Liver (tissue), 9 donors: ENCODE results near the gene FOXM1. TPM values are rescaled to one million over a fixed set of nuclear protein-coding genes. Genes with fewer than 3 reads are reported as not detected.

Experiments
- DNase-seq: peaks from one replicate; pipeline ENCODE4 v3.0.0-alpha.2; 2017; ENCODE audit warnings: low spot score
- H3K27ac ChIP-seq, 2 donors: one replicate each; pipeline ENCODE4 v1.7.0; 2013; ENCODE audit warnings: inconsistent platforms in 2 of 2, low read length in 2 of 2, control low read depth in 1 of 2, low read depth in 1 of 2, mild to moderate bottlenecking in 1 of 2
- H3K27me3 ChIP-seq, 4 donors: one replicate each; pipeline versions ENCODE4 v1.6.1 to v1.7.0; 2013; ENCODE audit warnings: low read length in 3 of 4, inconsistent platforms in 1 of 4, mild to moderate bottlenecking in 1 of 4, moderate library complexity in 1 of 4; ENCODE audit not compliant: control insufficient read depth in 4 of 4, insufficient read depth in 4 of 4
- H3K36me3 ChIP-seq, 4 donors: one replicate each; pipeline versions ENCODE4 v1.6.1 to v1.7.0; 2013; ENCODE audit warnings: low read length in 3 of 4, mild to moderate bottlenecking in 3 of 4, low read depth in 1 of 4, moderate library complexity in 1 of 4; ENCODE audit not compliant: control insufficient read depth in 4 of 4, insufficient read depth in 3 of 4
- H3K4me1 ChIP-seq, 4 donors: one replicate each; pipeline versions ENCODE4 v1.6.1 to v1.7.0; 2013; ENCODE audit warnings: low read length in 3 of 4, mild to moderate bottlenecking in 3 of 4, moderate library complexity in 1 of 4; ENCODE audit not compliant: control insufficient read depth in 4 of 4, insufficient read depth in 4 of 4
- H3K4me3 ChIP-seq, 3 donors: one replicate each; pipeline versions ENCODE4 v1.6.1 to v1.7.0; 2013; ENCODE audit warnings: low read length in 3 of 3, control low read depth in 1 of 3, low read depth in 1 of 3, mild to moderate bottlenecking in 1 of 3
- H3K9ac ChIP-seq, 2 donors: one replicate each; pipeline ENCODE4 v1.7.0; 2013; ENCODE audit warnings: low read length in 2 of 2, mild to moderate bottlenecking in 2 of 2, moderate library complexity in 2 of 2, control low read depth in 1 of 2, low read depth in 1 of 2
- H3K9me3 ChIP-seq, 4 donors: one replicate each; pipeline versions ENCODE4 v1.6.1 to v1.7.0; 2013; ENCODE audit warnings: low read length in 3 of 4; ENCODE audit not compliant: control insufficient read depth in 4 of 4
- ATF3 ChIP-seq: IDR thresholded peaks from 2 replicates; pipeline ENCODE4 v1.6.1; 2016; ENCODE audit warnings: antibody characterized with exemption
- EGR1 ChIP-seq, 2 donors: IDR thresholded peaks; 2 replicates each; pipeline ENCODE4 v1.6.1; 2016 to 2018; ENCODE audit warnings: antibody characterized with exemption in 2 of 2, low read depth in 2 of 2
- FOXA1 ChIP-seq: IDR thresholded peaks from 2 replicates; pipeline ENCODE4 v1.6.1; 2016; ENCODE audit warnings: antibody characterized with exemption
- FOXA2 ChIP-seq: IDR thresholded peaks from 2 replicates; pipeline ENCODE4 v1.6.1; 2016; ENCODE audit warnings: antibody characterized with exemption
- GABPA ChIP-seq, 2 donors: IDR thresholded peaks in 1 of 2; conservative IDR thresholded peaks in 1 of 2; 2 replicates each; pipeline ENCODE4 v1.6.1; 2016; ENCODE audit warnings: antibody characterized with exemption in 2 of 2, mild to moderate bottlenecking in 1 of 2, moderate library complexity in 1 of 2
- HNF4A ChIP-seq, 2 donors: conservative IDR thresholded peaks; 2 replicates each; pipeline ENCODE4 v1.6.1; 2016; ENCODE audit warnings: antibody characterized with exemption in 2 of 2, mild to moderate bottlenecking in 2 of 2
- HNF4G ChIP-seq: IDR thresholded peaks from 2 replicates; pipeline ENCODE4 v1.6.1; 2016; ENCODE audit warnings: antibody characterized with exemption
- JUND ChIP-seq, 2 donors: IDR thresholded peaks; 2 replicates each; pipeline ENCODE4 v1.6.1; 2016; ENCODE audit warnings: antibody characterized with exemption in 2 of 2
- MAX ChIP-seq: IDR thresholded peaks from 2 replicates; pipeline ENCODE4 v1.6.1; 2016; ENCODE audit warnings: antibody characterized with exemption
- NR2F2 ChIP-seq: IDR thresholded peaks from 2 replicates; pipeline ENCODE4 v1.6.1; 2016; ENCODE audit warnings: antibody characterized with exemption
- RAD21 ChIP-seq, 2 donors: IDR thresholded peaks; 2 replicates each; pipeline ENCODE4 v1.6.1; 2016; ENCODE audit warnings: antibody characterized with exemption in 2 of 2, mild to moderate bottlenecking in 2 of 2
- RXRA ChIP-seq, 2 donors: IDR thresholded peaks; 2 replicates each; pipeline ENCODE4 v1.6.1; 2017 to 2018; ENCODE audit warnings: antibody characterized with exemption in 2 of 2, mild to moderate bottlenecking in 1 of 2
- SP1 ChIP-seq: IDR thresholded peaks from 2 replicates; pipeline ENCODE4 v1.6.1; 2018; ENCODE audit warnings: antibody characterized with exemption, mild to moderate bottlenecking
- TAF1 ChIP-seq: conservative IDR thresholded peaks from 2 replicates; pipeline ENCODE4 v1.6.1; 2016; ENCODE audit warnings: antibody characterized with exemption, mild to moderate bottlenecking
- YY1 ChIP-seq: IDR thresholded peaks from 2 replicates; pipeline ENCODE4 v1.6.1; 2016; ENCODE audit warnings: antibody characterized with exemption, mild to moderate bottlenecking
- ZBTB33 ChIP-seq: IDR thresholded peaks from 2 replicates; pipeline ENCODE4 v1.6.1; 2016; ENCODE audit warnings: antibody characterized with exemption
- WGBS: extraction: QIAGEN DNeasy Blood & Tissue Kit; methylation state at CpG from one replicate; pipeline ENCODE4 v1.1.7; 2013; 5-methylcytosine and 5-hydroxymethylcytosine counted together
- polyA plus RNA-seq, 2 donors: library from polyadenylated mRNA; stranded (reverse) in 1 of 2; unstranded in 1 of 2; fragments of 200-250 nt in 1 of 2; fragments of >200 nt in 1 of 2; fragmentation: Nextera tagmentation in 1 of 2; extraction: Ambion mirVana in 1 of 2; gene quantifications; one replicate each; pipeline versions ENCODE4 v1.2.1 to v1.2.3, GENCODE V29; 2013 to 2015
- total RNA-seq, 2 donors: library from RNA; depleted of rRNA; stranded (reverse); fragments of >200 nt; gene quantifications; one replicate each; pipeline ENCODE4 v1.2.3, GENCODE V29; 2014
- TF ChIP-seq, protein P1 (sequence below): IDR thresholded peaks from 2 replicates; pipeline ENCODE4 v1.6.1; 2016; ENCODE audit warnings: antibody characterized with exemption, mild to moderate bottlenecking
- TF ChIP-seq, protein P2 (sequence below): fragments of 150-350 bp; IDR thresholded peaks from 2 replicates; pipeline ENCODE4 v1.5.1; 2017; ENCODE audit warnings: improper control_type of control experiment, low read depth, low read length; ENCODE audit not compliant: missing input control
- donor health status: healthy.
- donor health status: healthy.
- donor health status: healthy.
- donor health status: healthy.
- donor health status: healthy.

Gene FOXM1
- total and polyA plus RNA-seq, 4 donors: 0.81 to 10.3 (median 4.6) TPM; not detected in 1

- 85% methylated on average over 7 of the region's 7 CpGs for WGBS
- Histone ChIP-seq H3K9me3 (no peaks in the 10 kb centered on the region), H3K27ac (no peak overlapping the region), H3K36me3 (peaks cover 0 to 4% (median 2%) of the 10 kb centered on the region in 4 donors), H3K4me3 (no peak overlapping the region), H3K4me1 (no peaks in the 10 kb centered on the region), H3K9ac (no peak overlapping the region), H3K27me3 (no peaks in the 10 kb centered on the region)
- TF ChIP-seq FOXA2: no peak
- TF ChIP-seq SP1: no peak
- no peak for TF ChIP-seq JUND (IDR thresholded peaks at IDR 0.05)
- TF ChIP-seq, protein P1, sequence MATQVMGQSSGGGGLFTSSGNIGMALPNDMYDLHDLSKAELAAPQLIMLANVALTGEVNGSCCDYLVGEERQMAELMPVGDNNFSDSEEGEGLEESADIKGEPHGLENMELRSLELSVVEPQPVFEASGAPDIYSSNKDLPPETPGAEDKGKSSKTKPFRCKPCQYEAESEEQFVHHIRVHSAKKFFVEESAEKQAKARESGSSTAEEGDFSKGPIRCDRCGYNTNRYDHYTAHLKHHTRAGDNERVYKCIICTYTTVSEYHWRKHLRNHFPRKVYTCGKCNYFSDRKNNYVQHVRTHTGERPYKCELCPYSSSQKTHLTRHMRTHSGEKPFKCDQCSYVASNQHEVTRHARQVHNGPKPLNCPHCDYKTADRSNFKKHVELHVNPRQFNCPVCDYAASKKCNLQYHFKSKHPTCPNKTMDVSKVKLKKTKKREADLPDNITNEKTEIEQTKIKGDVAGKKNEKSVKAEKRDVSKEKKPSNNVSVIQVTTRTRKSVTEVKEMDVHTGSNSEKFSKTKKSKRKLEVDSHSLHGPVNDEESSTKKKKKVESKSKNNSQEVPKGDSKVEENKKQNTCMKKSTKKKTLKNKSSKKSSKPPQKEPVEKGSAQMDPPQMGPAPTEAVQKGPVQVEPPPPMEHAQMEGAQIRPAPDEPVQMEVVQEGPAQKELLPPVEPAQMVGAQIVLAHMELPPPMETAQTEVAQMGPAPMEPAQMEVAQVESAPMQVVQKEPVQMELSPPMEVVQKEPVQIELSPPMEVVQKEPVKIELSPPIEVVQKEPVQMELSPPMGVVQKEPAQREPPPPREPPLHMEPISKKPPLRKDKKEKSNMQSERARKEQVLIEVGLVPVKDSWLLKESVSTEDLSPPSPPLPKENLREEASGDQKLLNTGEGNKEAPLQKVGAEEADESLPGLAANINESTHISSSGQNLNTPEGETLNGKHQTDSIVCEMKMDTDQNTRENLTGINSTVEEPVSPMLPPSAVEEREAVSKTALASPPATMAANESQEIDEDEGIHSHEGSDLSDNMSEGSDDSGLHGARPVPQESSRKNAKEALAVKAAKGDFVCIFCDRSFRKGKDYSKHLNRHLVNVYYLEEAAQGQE: no peak
- TF ChIP-seq MAX: no peak
- no peak for TF ChIP-seq NR2F2
- TF ChIP-seq ATF3: no peak
- TF ChIP-seq YY1: no peak
- no peak for TF ChIP-seq RAD21 (IDR thresholded peaks at IDR 0.05)
- no peak for DNase-seq
These were observed 21.4 kb downstream of the FOXM1 start for GRCh38 chr12:2855546-2855945.

- Histone ChIP-seq H3K27ac (no peak overlapping the region), H3K36me3 (peaks cover 0 to 4% (median 2%) of the 10 kb centered on the region in 4 donors), H3K9ac (no peak overlapping the region), H3K9me3 (no peaks in the 10 kb centered on the region), H3K4me1 (no peaks in the 10 kb centered on the region), H3K4me3 (no peak overlapping the region), H3K27me3 (no peaks in the 10 kb centered on the region)
- DNase-seq: no peak
- 86% methylated on average over 25 of the region's 25 CpGs for WGBS
- TF ChIP-seq SP1 (no peak), EGR1 (IDR thresholded peaks at IDR 0.05; ENCODE audit: low read depth in 2 of 2) (no peak), MAX (no peak), YY1 (no peak), GABPA (IDR thresholded peaks at IDR 0.05 in 1 of 2, conservative IDR thresholded peaks at IDR 0.05 in 1 of 2) (no peak), JUND (IDR thresholded peaks at IDR 0.05) (no peak), RAD21 (IDR thresholded peaks at IDR 0.05) (no peak), TAF1 (no peak), HNF4A (conservative IDR thresholded peaks at IDR 0.05) (no peak), FOXA1 (no peak), HNF4G (no peak), NR2F2 (no peak), RXRA (IDR thresholded peaks at IDR 0.05) (no peak), FOXA2 (no peak), ZBTB33 (no peak), ATF3 (no peak)
- TF ChIP-seq, protein P1: no peak
- TF ChIP-seq, protein P2, sequence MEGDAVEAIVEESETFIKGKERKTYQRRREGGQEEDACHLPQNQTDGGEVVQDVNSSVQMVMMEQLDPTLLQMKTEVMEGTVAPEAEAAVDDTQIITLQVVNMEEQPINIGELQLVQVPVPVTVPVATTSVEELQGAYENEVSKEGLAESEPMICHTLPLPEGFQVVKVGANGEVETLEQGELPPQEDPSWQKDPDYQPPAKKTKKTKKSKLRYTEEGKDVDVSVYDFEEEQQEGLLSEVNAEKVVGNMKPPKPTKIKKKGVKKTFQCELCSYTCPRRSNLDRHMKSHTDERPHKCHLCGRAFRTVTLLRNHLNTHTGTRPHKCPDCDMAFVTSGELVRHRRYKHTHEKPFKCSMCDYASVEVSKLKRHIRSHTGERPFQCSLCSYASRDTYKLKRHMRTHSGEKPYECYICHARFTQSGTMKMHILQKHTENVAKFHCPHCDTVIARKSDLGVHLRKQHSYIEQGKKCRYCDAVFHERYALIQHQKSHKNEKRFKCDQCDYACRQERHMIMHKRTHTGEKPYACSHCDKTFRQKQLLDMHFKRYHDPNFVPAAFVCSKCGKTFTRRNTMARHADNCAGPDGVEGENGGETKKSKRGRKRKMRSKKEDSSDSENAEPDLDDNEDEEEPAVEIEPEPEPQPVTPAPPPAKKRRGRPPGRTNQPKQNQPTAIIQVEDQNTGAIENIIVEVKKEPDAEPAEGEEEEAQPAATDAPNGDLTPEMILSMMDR: no peak
These were observed 22.1 kb downstream of the FOXM1 start for GRCh38 chr12:2854669-2855453.
